ENCODE data around the gene BEST1. TPM values are rescaled to one million over a fixed set of nuclear protein-coding genes. Genes with fewer than 3 reads are reported as not detected.

Gene BEST1
- total RNA-seq, 4 donors from 2014 or later: 3.0 to 4.0 (median 3.4) TPM

DNA sequence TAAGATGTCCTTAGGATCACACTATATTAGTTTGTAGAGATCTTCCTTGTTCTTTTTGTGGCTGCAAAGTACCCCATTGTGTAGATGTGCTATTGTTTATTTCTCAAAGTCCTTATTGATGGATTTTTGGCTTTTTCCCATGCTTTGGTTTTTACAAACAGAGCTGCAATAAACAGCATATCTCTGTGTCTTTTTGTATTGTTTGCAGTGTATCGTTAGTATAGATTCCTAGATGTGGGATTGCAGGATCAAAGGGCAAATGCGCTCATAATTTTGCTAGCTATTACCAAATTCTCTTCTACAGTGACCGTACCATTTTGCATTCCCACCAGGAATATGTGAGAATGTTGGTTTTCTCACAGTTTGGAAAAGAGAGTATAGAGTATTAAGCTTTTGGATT is 44.8 kb downstream of the BEST1 start:
- WGBS, 2 donors (ENCODE audit: low coverage in 1 of 2): 82 to 83% methylated on average over 3 of the region's 3 CpGs
- Histone ChIP-seq H3K27ac (no peak overlapping the region), H3K4me1 (no peaks in the 10 kb centered on the region), H3K9me3 (peaks cover 0 to 10% (median 0%) of the 10 kb centered on the region in 3 donors), H3K36me3 (no peaks in the 10 kb centered on the region), H3K4me3 (no peak overlapping the region), H3K27me3 (no peaks in the 10 kb centered on the region)
- ATAC-seq: no peak
- TF ChIP-seq EP300 (IDR thresholded peaks at IDR 0.05): no peak
- TF ChIP-seq POLR2A (IDR thresholded peaks at IDR 0.05): no peak
- TF ChIP-seq POLR2AphosphoS5 (IDR thresholded peaks at IDR 0.05): no peak
- TF ChIP-seq, protein P1, sequence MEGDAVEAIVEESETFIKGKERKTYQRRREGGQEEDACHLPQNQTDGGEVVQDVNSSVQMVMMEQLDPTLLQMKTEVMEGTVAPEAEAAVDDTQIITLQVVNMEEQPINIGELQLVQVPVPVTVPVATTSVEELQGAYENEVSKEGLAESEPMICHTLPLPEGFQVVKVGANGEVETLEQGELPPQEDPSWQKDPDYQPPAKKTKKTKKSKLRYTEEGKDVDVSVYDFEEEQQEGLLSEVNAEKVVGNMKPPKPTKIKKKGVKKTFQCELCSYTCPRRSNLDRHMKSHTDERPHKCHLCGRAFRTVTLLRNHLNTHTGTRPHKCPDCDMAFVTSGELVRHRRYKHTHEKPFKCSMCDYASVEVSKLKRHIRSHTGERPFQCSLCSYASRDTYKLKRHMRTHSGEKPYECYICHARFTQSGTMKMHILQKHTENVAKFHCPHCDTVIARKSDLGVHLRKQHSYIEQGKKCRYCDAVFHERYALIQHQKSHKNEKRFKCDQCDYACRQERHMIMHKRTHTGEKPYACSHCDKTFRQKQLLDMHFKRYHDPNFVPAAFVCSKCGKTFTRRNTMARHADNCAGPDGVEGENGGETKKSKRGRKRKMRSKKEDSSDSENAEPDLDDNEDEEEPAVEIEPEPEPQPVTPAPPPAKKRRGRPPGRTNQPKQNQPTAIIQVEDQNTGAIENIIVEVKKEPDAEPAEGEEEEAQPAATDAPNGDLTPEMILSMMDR (IDR thresholded peaks at IDR 0.05): no peak

DNA sequence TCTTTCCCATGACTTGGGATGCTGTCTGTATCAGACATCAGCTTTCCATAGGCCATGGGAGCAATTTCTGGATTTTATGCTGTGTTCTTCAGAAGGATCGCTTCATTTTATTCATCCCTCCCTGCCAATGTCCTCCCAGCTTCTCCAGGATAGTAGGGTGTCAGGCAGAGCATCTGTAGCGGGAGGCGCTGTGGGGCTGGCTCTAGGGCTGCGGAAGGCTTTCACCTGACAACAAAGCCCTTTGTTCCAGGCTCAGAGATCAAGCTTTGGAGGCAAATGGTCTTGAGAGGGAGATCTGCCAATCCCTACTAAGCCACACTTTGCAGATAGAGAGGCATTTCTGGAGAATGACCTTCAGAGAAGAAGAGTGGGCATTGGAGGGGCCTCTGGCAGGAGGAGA is 46.8 kb downstream of the BEST1 start:
- Histone ChIP-seq H3K27me3 (no peaks in the 10 kb centered on the region), H3K4me3 (no peak overlapping the region), H3K4me1 (peaks cover 0 to 4% (median 0%) of the 10 kb centered on the region in 3 donors), H3K27ac (no peak overlapping the region), H3K36me3 (no peaks in the 10 kb centered on the region), H3K9me3 (peaks cover 0 to 11% (median 0%) of the 10 kb centered on the region in 3 donors)
- ATAC-seq: no peak
- TF ChIP-seq, protein P1 (IDR thresholded peaks at IDR 0.05): no peak
- TF ChIP-seq POLR2AphosphoS5 (IDR thresholded peaks at IDR 0.05): no peak
- no peak for TF ChIP-seq POLR2A (IDR thresholded peaks at IDR 0.05)
- no peak for TF ChIP-seq EP300 (IDR thresholded peaks at IDR 0.05)
- WGBS, 2 donors (ENCODE audit: low coverage in 1 of 2): 90% methylated on average over 2 of the region's 4 CpGs; no CpG with 5 or more reads in 1 of the 2 donors

DNA sequence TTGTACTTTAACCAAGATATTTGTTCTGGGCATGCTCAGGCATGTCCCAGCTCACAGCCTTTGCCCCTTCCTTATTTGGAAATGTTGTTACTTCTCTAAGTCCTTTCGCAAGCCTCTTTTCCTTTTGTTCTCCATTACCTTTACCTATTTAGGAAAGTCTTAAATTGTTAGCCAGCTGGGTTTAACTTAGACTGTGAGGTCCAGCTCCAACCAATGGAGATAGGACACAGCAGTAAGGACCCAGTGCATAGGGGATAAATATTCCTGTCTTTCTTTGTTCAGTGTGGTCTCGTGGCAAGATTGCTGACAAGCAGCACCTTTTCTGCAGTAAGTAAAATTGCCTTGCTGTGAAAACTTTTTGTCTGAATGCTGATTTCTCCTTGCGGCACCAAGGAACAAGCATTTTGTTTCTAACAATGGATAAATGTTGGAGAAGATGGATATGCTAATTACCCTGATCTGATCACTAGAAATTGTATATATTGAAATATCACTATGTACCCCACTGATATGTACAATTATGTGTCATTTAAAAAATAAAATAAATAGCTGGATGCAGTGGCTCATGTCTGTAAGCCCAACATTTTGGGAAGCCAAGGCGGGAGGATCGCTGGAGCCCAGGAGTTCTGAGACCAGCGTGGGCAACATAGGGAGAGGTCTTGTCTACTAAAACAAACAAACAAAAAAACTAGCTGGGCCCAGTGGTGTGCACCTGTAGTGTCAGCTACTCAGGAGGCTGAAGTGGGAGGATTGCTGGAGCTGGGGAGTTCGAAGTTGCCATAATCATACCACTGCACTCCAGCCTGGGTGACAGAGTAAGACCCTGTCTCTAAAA is 49.2 kb downstream of the BEST1 start:
- 88 to 92% methylated on average over 5 to 7 of the region's 7 CpGs for WGBS, 2 donors (ENCODE audit: low coverage in 1 of 2)
- TF ChIP-seq POLR2A (IDR thresholded peaks at IDR 0.05): no peak
- no peak for TF ChIP-seq POLR2AphosphoS5 (IDR thresholded peaks at IDR 0.05)
- TF ChIP-seq, protein P1 (IDR thresholded peaks at IDR 0.05): no peak
- no peak for TF ChIP-seq EP300 (IDR thresholded peaks at IDR 0.05)
- peaks cover 0 to 11% (median 0%) of the 10 kb centered on the region in 3 donors for H3K9me3 ChIP-seq
- no peaks in the 10 kb centered on the region for H3K27me3 ChIP-seq
- peaks cover 0 to 6% (median 0%) of the 10 kb centered on the region in 3 donors for H3K4me1 ChIP-seq
- no peaks in the 10 kb centered on the region for H3K36me3 ChIP-seq
- ATAC-seq: no peak
- no peak overlapping the region for H3K4me3 ChIP-seq
- no peak overlapping the region for H3K27ac ChIP-seq

DNA sequence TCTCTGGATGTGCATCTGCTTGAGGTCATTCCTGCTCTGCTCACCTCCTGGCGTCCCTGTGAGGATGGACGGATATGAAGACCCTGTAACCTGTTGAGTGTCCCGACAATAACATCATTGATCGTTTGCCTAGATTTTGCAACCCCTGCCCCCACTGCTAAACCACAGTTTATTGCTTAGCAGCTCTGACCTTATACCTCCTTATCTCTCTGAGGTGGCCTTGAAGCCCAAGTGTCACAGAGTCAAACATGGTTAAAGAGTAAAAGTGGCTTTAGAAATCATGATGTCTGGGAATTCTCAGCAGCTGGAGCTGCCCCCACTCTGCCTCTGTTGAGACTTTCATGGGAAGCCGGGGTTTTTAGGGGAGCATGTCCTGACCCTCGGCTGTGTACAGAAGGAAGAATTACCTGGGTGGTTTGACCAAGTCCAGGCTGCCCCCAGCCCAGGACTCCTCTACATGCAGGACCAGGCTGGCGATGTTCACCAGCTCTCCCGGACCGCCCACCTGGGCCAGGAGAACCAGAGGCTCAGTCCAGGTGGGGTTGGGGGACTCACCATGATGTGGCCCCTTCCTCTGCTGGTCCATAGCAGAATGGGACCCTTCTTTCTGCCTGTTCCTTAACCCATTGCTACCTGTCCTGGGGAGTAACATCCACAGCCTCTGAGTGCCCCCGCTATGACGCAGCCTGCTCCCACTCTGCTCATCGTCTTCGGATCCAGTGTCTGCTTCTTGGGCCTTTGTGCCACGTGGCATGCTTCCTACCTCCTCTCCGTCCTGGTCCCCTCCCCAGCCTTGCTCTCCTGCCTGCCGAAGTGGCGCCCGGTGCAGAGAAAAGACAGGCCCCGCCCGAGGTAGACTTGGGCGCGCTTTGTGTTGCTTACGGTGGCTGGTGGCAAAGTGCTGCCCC is 50.6 kb downstream of the BEST1 start:
- Histone ChIP-seq H3K9me3 (peaks cover 0 to 11% (median 0%) of the 10 kb centered on the region in 3 donors), H3K27ac (no peak overlapping the region), H3K27me3 (no peaks in the 10 kb centered on the region), H3K36me3 (no peaks in the 10 kb centered on the region), H3K4me3 (no peak overlapping the region), H3K4me1 (peaks cover 0 to 20% (median 0%) of the 10 kb centered on the region in 3 donors)
- ATAC-seq: no peak
- TF ChIP-seq EP300 (IDR thresholded peaks at IDR 0.05) (no peak), POLR2AphosphoS5 (IDR thresholded peaks at IDR 0.05) (no peak), POLR2A (IDR thresholded peaks at IDR 0.05) (no peak)
- TF ChIP-seq, protein P1 (IDR thresholded peaks at IDR 0.05): no peak
- WGBS, 2 donors (ENCODE audit: low coverage in 1 of 2): 80 to 88% methylated on average over 1 to 9 of the region's 23 CpGs

All from gastroesophageal sphincter (tissue), 4 donors.